Skeletal muscle cell (primary cell): Measurements from ENCODE around the gene ZNF273.

Experiments used
- DNase-seq: peaks from one replicate; pipeline ENCODE4 v3.0.0-alpha.2; 2010; ENCODE audit warnings: low read depth
- H3K4me3 ChIP-seq: 2 replicates; pipeline ENCODE4 v1.5.1; 2011; ENCODE audit warnings: low read depth, mild to moderate bottlenecking, control low read depth, low read length, moderate library complexity

ZNF273 gene

GRCh38 chr7:64875658-64876406 is 27.2 kb upstream of the ZNF273 start:
- DNase-seq = no peak
- H3K4me3 ChIP-seq = no peak overlapping the region

GRCh38 chr7:64876792-64877713 is 26.0 kb upstream of the ZNF273 start:
- H3K4me3 ChIP-seq = peak overlapping the region; percentile 4

GRCh38 chr7:64877714-64878610 is 25.1 kb upstream of the ZNF273 start:
- H3K4me3 ChIP-seq = peak overlapping the region; percentile 4
- DNase-seq = no peak

More at GRCh38 chr7:64876792-64877713, 26.0 kb upstream of the ZNF273 start:
- DNase-seq = no peak

GRCh38 chr7:64878684-64879083 is 24.4 kb upstream of the ZNF273 start:
- no peak overlapping the region for H3K4me3 ChIP-seq
- no peak for DNase-seq

- H3K4me3 ChIP-seq = no peak overlapping the region
- no peak for DNase-seq
Observed at GRCh38 chr7:64879086-64879730, 23.9 kb upstream of the ZNF273 start.

- no peak overlapping the region for H3K4me3 ChIP-seq
- no peak for DNase-seq
Observed at GRCh38 chr7:64879800-64880199, 23.3 kb upstream of the ZNF273 start.

- DNase-seq = no peak
- H3K4me3 ChIP-seq = no peak overlapping the region
Observed at GRCh38 chr7:64880322-64881297, 22.5 kb upstream of the ZNF273 start.

GRCh38 chr7:64881461-64882287 is 21.4 kb upstream of the ZNF273 start:
- H3K4me3 ChIP-seq = no peak overlapping the region
- no peak for DNase-seq

- H3K4me3 ChIP-seq = peak overlapping the region; percentile 22
- no peak for DNase-seq
Observed at GRCh38 chr7:64882341-64883112, 20.5 kb upstream of the ZNF273 start.

GRCh38 chr7:64883113-64883905 is 19.8 kb upstream of the ZNF273 start:
- H3K4me3 ChIP-seq = no peak overlapping the region
- DNase-seq = no peak

- no peak for DNase-seq
Observed at GRCh38 chr7:64884085-64884912, 18.8 kb upstream of the ZNF273 start.

GRCh38 chr7:64884913-64885370 is 18.1 kb upstream of the ZNF273 start:
- no peak overlapping the region for H3K4me3 ChIP-seq
- no peak for DNase-seq

More at GRCh38 chr7:64884085-64884912, 18.8 kb upstream of the ZNF273 start:
- no peak overlapping the region for H3K4me3 ChIP-seq

- H3K4me3 ChIP-seq = no peak overlapping the region
- DNase-seq = no peak
Observed at GRCh38 chr7:64885520-64886240, 17.4 kb upstream of the ZNF273 start.

GRCh38 chr7:64886956-64887545 is 16.0 kb upstream of the ZNF273 start:
- no peak for DNase-seq
- H3K4me3 ChIP-seq = no peak overlapping the region
